SK-N-SH (cell line): ENCODE measurements around the gene CHAT.

Experiments
- CTCF ChIP-seq: fragments of 200-600 bp; sonication (generic); IDR thresholded peaks from 2 replicates; pipeline ENCODE4 v1.6.1; 2017; ENCODE audit warnings: antibody characterized with exemption, mild to moderate bottlenecking, moderate library complexity
- EZH2phosphoT487 ChIP-seq: fragments of 200-600 bp; sonication (generic); IDR thresholded peaks from 2 replicates; pipeline ENCODE4 v1.6.1; 2017; ENCODE audit warnings: low read depth, mixed run types, mild to moderate bottlenecking, antibody characterized with exemption, moderate library complexity, borderline replicate concordance
- MEF2A ChIP-seq: IDR thresholded peaks from 2 replicates; pipeline ENCODE4 v1.4.0; 2012; ENCODE audit warnings: low read depth, borderline replicate concordance
- RAD21 ChIP-seq: IDR thresholded peaks from 2 replicates; pipeline ENCODE4 v1.6.1; 2012; ENCODE audit warnings: mild to moderate bottlenecking, low read length
- REST ChIP-seq: IDR thresholded peaks from 2 replicates; pipeline ENCODE4 v1.6.1; 2012; ENCODE audit warnings: mild to moderate bottlenecking, low read depth, low read length, moderate library complexity
- TAF1 ChIP-seq: IDR thresholded peaks from 2 replicates; pipeline ENCODE4 v1.6.1; 2012; ENCODE audit warnings: low read depth, mild to moderate bottlenecking, low read length, moderate library complexity, borderline replicate concordance

GRCh38 chr10:49631975-49632374 is 18.1 kb downstream of the CHAT start:
- TF ChIP-seq EZH2phosphoT487 (no peak), CTCF (no peak), REST (no peak), TAF1 (no peak), MEF2A (no peak), RAD21 (no peak)
